ENCODE measurements around the gene HMGB4. TPM values are rescaled to one million over a fixed set of nuclear protein-coding genes. Genes with fewer than 3 reads are reported as not detected.

HMGB4 gene
- total RNA-seq, 4 donors from 2014 or later = not detected

- Histone ChIP-seq H3K4me3 (no peak overlapping the region), H3K36me3 (no peaks in the 10 kb centered on the region), H3K27ac (no peak overlapping the region), H3K9me3 (no peaks in the 10 kb centered on the region), H3K27me3 (no peaks in the 10 kb centered on the region), H3K4me1 (no peaks in the 10 kb centered on the region)
- ATAC-seq (no peak), DNase-seq (no peak)
- intact Hi-C loops (cut with DNase I; ENCODE audit: low total_unique reads) (no loop called here), in situ Hi-C loops (cut with MboI; ENCODE audit: low sequenced_read_pairs in 4 of 4) (no loop called here)
- no peak for TF ChIP-seq POLR2A (IDR thresholded peaks at IDR 0.05)
- TF ChIP-seq CTCF (IDR thresholded peaks at IDR 0.05 in 4 of 5, conservative IDR thresholded peaks at IDR 0.05 in 1 of 5) = no peak
These were observed 14.7 kb upstream of the HMGB4 start for GRCh38 chr1:33849211-33849610.

DNA sequence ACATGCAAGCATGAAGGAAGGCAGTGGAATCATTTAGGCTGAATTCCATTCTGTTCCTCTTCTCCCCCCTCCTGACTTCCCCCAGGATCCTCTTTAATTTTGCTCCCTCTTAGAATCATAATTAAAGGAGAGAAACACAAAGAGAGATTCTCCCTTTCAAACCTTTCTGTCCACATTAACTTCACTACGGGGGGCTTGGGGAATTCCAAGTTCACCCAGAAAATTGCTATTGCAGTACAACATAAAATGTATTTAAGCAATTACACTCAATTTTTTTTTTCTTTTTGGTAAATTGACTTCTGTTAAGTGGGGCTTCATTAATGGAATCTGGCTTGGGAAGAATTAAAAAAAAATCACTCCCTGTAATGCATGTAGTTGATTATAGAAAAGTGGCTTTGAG, 13.4 kb upstream of the HMGB4 start:
- Histone ChIP-seq H3K27me3 (no peaks in the 10 kb centered on the region), H3K4me1 (no peaks in the 10 kb centered on the region), H3K9me3 (no peaks in the 10 kb centered on the region), H3K36me3 (no peaks in the 10 kb centered on the region), H3K27ac (no peak overlapping the region), H3K4me3 (no peak overlapping the region)
- no peak for ATAC-seq
- intact Hi-C loops (cut with DNase I; ENCODE audit: low total_unique reads) = no loop called here
- in situ Hi-C loops (cut with MboI; ENCODE audit: low sequenced_read_pairs in 4 of 4) = no loop called here
- no peak for TF ChIP-seq POLR2A (IDR thresholded peaks at IDR 0.05)
- no peak for DNase-seq

GRCh38 chr1:33852711-33853110, 11.2 kb upstream of the HMGB4 start:
- no peaks in the 10 kb centered on the region for H3K9me3 ChIP-seq
- TF ChIP-seq POLR2A (IDR thresholded peaks at IDR 0.05) (no peak), CTCF (IDR thresholded peaks at IDR 0.05 in 4 of 5, conservative IDR thresholded peaks at IDR 0.05 in 1 of 5) (no peak)
- no peaks in the 10 kb centered on the region for H3K36me3 ChIP-seq
- no peak overlapping the region for H3K27ac ChIP-seq
- intact Hi-C loops (cut with DNase I; ENCODE audit: low total_unique reads) (no loop called here), in situ Hi-C loops (cut with MboI; ENCODE audit: low sequenced_read_pairs in 4 of 4) (no loop called here)
- H3K27me3 ChIP-seq = no peaks in the 10 kb centered on the region
- no peak for ATAC-seq
- H3K4me1 ChIP-seq = no peaks in the 10 kb centered on the region
- H3K4me3 ChIP-seq = no peak overlapping the region
- no peak for DNase-seq

- ATAC-seq = no peak
- H3K36me3 ChIP-seq = no peaks in the 10 kb centered on the region
- intact Hi-C loops (cut with DNase I; ENCODE audit: low total_unique reads) (no loop called here), in situ Hi-C loops (cut with MboI; ENCODE audit: low sequenced_read_pairs in 4 of 4) (no loop called here)
- DNase-seq = no peak
- H3K27ac ChIP-seq = no peak overlapping the region
- H3K4me3 ChIP-seq = no peak overlapping the region
- no peaks in the 10 kb centered on the region for H3K9me3 ChIP-seq
- no peaks in the 10 kb centered on the region for H3K27me3 ChIP-seq
- no peaks in the 10 kb centered on the region for H3K4me1 ChIP-seq
- TF ChIP-seq POLR2A (IDR thresholded peaks at IDR 0.05) = no peak
- no peak for TF ChIP-seq CTCF (IDR thresholded peaks at IDR 0.05 in 4 of 5, conservative IDR thresholded peaks at IDR 0.05 in 1 of 5)
These were observed 10.4 kb upstream of the HMGB4 start for GRCh38 chr1:33853431-33853830.

DNA sequence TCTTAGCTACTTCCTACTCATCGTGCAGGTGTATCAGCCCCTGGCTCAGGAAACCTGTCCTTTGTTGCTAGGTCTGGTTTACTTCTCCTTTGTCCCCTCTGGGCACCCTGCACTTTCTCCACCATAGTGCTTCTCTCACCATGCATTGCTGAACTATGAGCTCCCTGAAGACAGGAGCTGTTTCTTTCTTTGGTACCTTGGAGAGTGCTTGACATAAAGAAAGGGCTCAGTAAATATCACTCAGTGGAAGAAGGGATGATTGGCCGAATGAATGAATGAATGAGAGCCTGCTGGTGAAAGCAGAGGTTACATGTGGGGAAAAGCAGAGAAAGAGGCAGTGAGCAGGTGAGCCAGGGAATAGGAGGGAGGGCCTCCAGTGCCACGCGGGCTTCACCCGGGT, 9.8 kb upstream of the HMGB4 start:
- Histone ChIP-seq H3K9me3 (no peaks in the 10 kb centered on the region), H3K4me3 (no peak overlapping the region), H3K36me3 (no peaks in the 10 kb centered on the region), H3K4me1 (no peaks in the 10 kb centered on the region), H3K27ac (no peak overlapping the region), H3K27me3 (no peaks in the 10 kb centered on the region)
- no peak for DNase-seq
- intact Hi-C loops (cut with DNase I; ENCODE audit: low total_unique reads) = no loop called here
- ATAC-seq = no peak
- TF ChIP-seq POLR2A (IDR thresholded peaks at IDR 0.05) (no peak), CTCF (IDR thresholded peaks at IDR 0.05 in 4 of 5, conservative IDR thresholded peaks at IDR 0.05 in 1 of 5) (no peak)
- in situ Hi-C loops (cut with MboI; ENCODE audit: low sequenced_read_pairs in 4 of 4) = no loop called here
